ENCODE data around the gene HDAC11.

DNA sequence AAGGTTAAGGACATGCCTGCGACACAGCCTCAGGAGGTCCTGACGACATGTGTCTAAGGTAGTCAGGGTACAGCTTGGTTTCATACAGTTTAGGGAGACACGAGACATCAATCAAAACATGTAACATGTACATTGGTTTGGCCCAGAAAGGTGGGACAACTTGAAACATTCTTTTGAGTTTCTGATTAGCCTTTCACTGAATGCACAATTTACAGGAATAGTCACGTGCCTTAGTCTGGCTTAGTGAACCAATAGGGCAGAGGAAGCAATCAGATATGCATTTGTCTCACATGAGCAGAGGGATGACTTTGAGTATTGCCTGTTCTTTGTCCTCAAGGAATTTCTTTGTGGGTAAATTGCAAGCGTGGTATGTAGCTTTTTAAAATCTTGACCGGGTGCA is 24.5 kb upstream of the HDAC11 start:
- TF ChIP-seq, protein P1, sequence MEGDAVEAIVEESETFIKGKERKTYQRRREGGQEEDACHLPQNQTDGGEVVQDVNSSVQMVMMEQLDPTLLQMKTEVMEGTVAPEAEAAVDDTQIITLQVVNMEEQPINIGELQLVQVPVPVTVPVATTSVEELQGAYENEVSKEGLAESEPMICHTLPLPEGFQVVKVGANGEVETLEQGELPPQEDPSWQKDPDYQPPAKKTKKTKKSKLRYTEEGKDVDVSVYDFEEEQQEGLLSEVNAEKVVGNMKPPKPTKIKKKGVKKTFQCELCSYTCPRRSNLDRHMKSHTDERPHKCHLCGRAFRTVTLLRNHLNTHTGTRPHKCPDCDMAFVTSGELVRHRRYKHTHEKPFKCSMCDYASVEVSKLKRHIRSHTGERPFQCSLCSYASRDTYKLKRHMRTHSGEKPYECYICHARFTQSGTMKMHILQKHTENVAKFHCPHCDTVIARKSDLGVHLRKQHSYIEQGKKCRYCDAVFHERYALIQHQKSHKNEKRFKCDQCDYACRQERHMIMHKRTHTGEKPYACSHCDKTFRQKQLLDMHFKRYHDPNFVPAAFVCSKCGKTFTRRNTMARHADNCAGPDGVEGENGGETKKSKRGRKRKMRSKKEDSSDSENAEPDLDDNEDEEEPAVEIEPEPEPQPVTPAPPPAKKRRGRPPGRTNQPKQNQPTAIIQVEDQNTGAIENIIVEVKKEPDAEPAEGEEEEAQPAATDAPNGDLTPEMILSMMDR (conservative IDR thresholded peaks at IDR 0.05; ENCODE audit: low read depth, low read length), result no peak
- TF ChIP-seq EZH2 (IDR thresholded peaks at IDR 0.05; ENCODE audit: borderline replicate concordance, low read depth, low read length, poor library complexity, severe bottlenecking), result no peak
